Islet precursor cell (in vitro differentiated cells): Measurements from ENCODE around the gene PTRHD1.
A peak's percentile ranks its signal among the peaks of the same experiment; 100 is the strongest.

ENCODE experiments used
- DNase-seq: peaks from one replicate; pipeline ENCODE4 v3.0.0-alpha.2; 2018

Gene PTRHD1

GRCh38 chr2:24792874-24793760 is at the start of gene PTRHD1, which contains the start of gene CENPO:
PTRHD1 (minus strand) TSS chr2:24793391; CDS start chr2:24793377, 14 bp downstream.
CENPO (plus strand) TSS chr2:24793425; CDS start chr2:24793920, 495 bp downstream.
- DNase-seq: peak; percentile 99

GRCh38 chr2:24842081-24843050 is 49.2 kb upstream of the PTRHD1 start:
- no peak for DNase-seq

- no peak for DNase-seq
Observed at GRCh38 chr2:24840962-24841945, 48.1 kb upstream of the PTRHD1 start.

- no peak for DNase-seq
Observed at GRCh38 chr2:24840164-24840869, 47.1 kb upstream of the PTRHD1 start.

GRCh38 chr2:24839729-24840128 is 46.5 kb upstream of the PTRHD1 start:
- no peak for DNase-seq

- DNase-seq: no peak
Observed at GRCh38 chr2:24838541-24838940, 45.4 kb upstream of the PTRHD1 start.

GRCh38 chr2:24837996-24838513 is 44.9 kb upstream of the PTRHD1 start:
- DNase-seq: no peak

- DNase-seq: no peak
Observed at GRCh38 chr2:24836706-24837105, 43.5 kb upstream of the PTRHD1 start.

GRCh38 chr2:24836206-24836605 is 43.0 kb upstream of the PTRHD1 start:
- DNase-seq: no peak

GRCh38 chr2:24835411-24835810 is 42.2 kb upstream of the PTRHD1 start:
- DNase-seq: peak; percentile 71

- DNase-seq: no peak
Observed at GRCh38 chr2:24834733-24835395, 41.7 kb upstream of the PTRHD1 start.

GRCh38 chr2:24833821-24834732 is 40.9 kb upstream of the PTRHD1 start:
- DNase-seq: no peak

- DNase-seq: no peak
Observed at GRCh38 chr2:24832931-24833701, 39.9 kb upstream of the PTRHD1 start.

- peak; percentile 37 for DNase-seq
Observed at GRCh38 chr2:24832521-24832920, 39.3 kb upstream of the PTRHD1 start.

GRCh38 chr2:24832073-24832461 is 38.9 kb upstream of the PTRHD1 start:
- DNase-seq: peak; percentile 52

- DNase-seq: peak; percentile 18
Observed at GRCh38 chr2:24831221-24832072, 38.3 kb upstream of the PTRHD1 start.

GRCh38 chr2:24830786-24831185 is 37.6 kb upstream of the PTRHD1 start:
- no peak for DNase-seq

- peak; percentile 58 for DNase-seq
Observed at GRCh38 chr2:24830351-24830750, 37.2 kb upstream of the PTRHD1 start.
